Mammary epithelial cell (primary cell): ENCODE results near the gene NMNAT3.

Experiments used
- EZH2 ChIP-seq: IDR thresholded peaks from 2 replicates; pipeline ENCODE4 v1.6.1; 2012; ENCODE audit warnings: low read length, inconsistent platforms, borderline replicate concordance
- TF ChIP-seq, protein P1 (sequence below), 2 donors: IDR thresholded peaks in 1 of 2; conservative IDR thresholded peaks in 1 of 2; 2 replicates each; pipeline ENCODE4 v1.5.1; 2011 to 2012; ENCODE audit warnings: inconsistent platforms in 2 of 2, low read length in 2 of 2, mild to moderate bottlenecking in 2 of 2, control low read depth in 1 of 2, low read depth in 1 of 2; ENCODE audit not compliant: insufficient read depth in 1 of 2; ENCODE audit errors: extremely low read depth in 1 of 2

DNA sequence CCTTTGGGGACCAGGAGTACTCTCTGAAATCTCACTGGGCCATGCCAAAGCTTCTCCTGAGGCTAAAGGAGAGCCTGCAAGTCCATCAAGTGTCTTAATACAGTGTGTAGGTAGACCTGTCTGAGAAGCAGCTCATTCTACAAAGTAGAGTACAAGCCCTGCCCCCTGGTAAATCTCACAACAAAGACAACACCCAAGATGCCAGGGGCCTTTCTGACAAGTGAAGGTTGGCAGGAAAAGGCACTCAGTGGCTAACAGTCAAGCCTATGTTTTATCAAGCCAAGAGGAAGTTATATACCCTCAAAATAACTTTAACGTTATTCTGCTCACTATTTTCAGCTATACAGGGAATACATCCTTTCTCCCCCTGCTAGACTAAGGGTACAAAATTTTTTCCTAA, 58.3 kb downstream of the NMNAT3 start:
- TF ChIP-seq, protein P1, sequence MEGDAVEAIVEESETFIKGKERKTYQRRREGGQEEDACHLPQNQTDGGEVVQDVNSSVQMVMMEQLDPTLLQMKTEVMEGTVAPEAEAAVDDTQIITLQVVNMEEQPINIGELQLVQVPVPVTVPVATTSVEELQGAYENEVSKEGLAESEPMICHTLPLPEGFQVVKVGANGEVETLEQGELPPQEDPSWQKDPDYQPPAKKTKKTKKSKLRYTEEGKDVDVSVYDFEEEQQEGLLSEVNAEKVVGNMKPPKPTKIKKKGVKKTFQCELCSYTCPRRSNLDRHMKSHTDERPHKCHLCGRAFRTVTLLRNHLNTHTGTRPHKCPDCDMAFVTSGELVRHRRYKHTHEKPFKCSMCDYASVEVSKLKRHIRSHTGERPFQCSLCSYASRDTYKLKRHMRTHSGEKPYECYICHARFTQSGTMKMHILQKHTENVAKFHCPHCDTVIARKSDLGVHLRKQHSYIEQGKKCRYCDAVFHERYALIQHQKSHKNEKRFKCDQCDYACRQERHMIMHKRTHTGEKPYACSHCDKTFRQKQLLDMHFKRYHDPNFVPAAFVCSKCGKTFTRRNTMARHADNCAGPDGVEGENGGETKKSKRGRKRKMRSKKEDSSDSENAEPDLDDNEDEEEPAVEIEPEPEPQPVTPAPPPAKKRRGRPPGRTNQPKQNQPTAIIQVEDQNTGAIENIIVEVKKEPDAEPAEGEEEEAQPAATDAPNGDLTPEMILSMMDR (conservative IDR thresholded peaks at IDR 0.05 in 1 of 2, IDR thresholded peaks at IDR 0.05 in 1 of 2; ENCODE audit: extremely low read depth in 1 of 2, insufficient read depth in 1 of 2, low read depth in 1 of 2, low read length in 2 of 2) = no peak
- no peak for TF ChIP-seq EZH2
